Muscle layer of duodenum (tissue), 2 donors: ENCODE data around the gene DLG2.

Experiments used
- H3K27ac ChIP-seq: one replicate; pipeline ENCODE4 v1.7.0; 2013; ENCODE audit warnings: mild to moderate bottlenecking, low read length
- H3K27me3 ChIP-seq: one replicate; pipeline ENCODE4 v1.7.0; 2013; ENCODE audit warnings: low read depth, mild to moderate bottlenecking, control low read depth, low read length
- H3K36me3 ChIP-seq, 2 donors: one replicate each; pipeline ENCODE4 v1.7.0; 2013; ENCODE audit warnings: low read length in 2 of 2, control low read depth in 1 of 2, mild to moderate bottlenecking in 1 of 2; ENCODE audit not compliant: insufficient read depth in 2 of 2, control insufficient read depth in 1 of 2
- H3K4me1 ChIP-seq, 2 donors: one replicate each; pipeline ENCODE4 v1.7.0; 2013; ENCODE audit warnings: low read length in 2 of 2, mild to moderate bottlenecking in 2 of 2, control low read depth in 1 of 2, moderate library complexity in 1 of 2; ENCODE audit not compliant: insufficient read depth in 2 of 2, control insufficient read depth in 1 of 2
- H3K4me3 ChIP-seq, 2 donors: one replicate each; pipeline ENCODE4 v1.7.0; 2013; ENCODE audit warnings: low read length in 2 of 2, low read depth in 1 of 2, mild to moderate bottlenecking in 1 of 2
- H3K9me3 ChIP-seq, 2 donors: one replicate each; pipeline ENCODE4 v1.7.0; 2013; ENCODE audit warnings: low read length in 2 of 2, control low read depth in 1 of 2, mild to moderate bottlenecking in 1 of 2; ENCODE audit not compliant: control insufficient read depth in 1 of 2
- donor health status: healthy.

The DLG2 gene

GRCh38 chr11:83956119-83956697 is 1670.9 kb downstream of the DLG2 start:
- Histone ChIP-seq H3K27me3 (no peaks in the 10 kb centered on the region), H3K27ac (no peak overlapping the region), H3K9me3 (no peaks in the 10 kb centered on the region), H3K4me3 (no peak overlapping the region), H3K4me1 (no peaks in the 10 kb centered on the region), H3K36me3 (no peaks in the 10 kb centered on the region)

DNA sequence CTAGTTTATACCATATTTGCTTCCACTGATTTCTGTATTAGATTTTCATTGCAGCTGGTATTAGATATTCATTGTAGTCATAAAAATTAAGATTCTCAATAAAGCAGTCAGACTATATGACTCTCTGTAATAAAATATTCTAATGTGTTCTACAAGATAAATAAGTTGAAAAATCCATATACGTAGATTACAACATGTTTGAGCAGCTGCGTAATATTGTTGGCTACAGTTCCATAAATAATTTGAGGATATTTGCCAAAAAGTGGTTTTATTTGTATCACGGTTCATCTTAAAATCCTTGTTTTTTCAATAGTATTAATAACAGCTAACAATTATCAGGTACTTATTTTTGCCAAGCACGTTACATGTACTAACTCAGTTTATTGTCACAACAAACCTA is 1672.4 kb downstream of the DLG2 start:
- H3K36me3 ChIP-seq: no peaks in the 10 kb centered on the region
- no peaks in the 10 kb centered on the region for H3K4me1 ChIP-seq
- H3K27me3 ChIP-seq: no peaks in the 10 kb centered on the region
- H3K4me3 ChIP-seq: no peak overlapping the region
- H3K9me3 ChIP-seq: no peaks in the 10 kb centered on the region
- no peak overlapping the region for H3K27ac ChIP-seq

DNA sequence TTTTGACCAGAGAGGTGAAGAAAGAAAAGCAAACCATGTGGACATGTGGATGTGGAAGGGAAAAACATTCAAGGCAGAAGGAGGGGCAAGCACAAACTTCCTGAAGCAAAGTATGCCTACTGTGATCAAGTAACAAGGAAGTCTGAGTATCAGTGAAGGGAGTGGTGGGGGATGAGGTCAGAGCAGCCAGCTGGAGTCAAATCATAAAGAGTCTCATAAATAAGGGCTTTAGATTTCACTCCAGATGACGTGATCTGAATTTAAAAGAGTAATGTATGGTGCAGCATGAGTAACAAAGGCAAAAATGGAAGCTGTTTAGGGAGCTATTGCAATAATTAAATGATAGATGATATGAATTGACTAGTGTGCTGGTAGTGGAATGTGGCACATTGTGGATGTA is 1675.6 kb downstream of the DLG2 start:
- Histone ChIP-seq H3K9me3 (no peaks in the 10 kb centered on the region), H3K4me1 (no peaks in the 10 kb centered on the region), H3K27me3 (no peaks in the 10 kb centered on the region), H3K27ac (no peak overlapping the region), H3K4me3 (no peak overlapping the region), H3K36me3 (no peaks in the 10 kb centered on the region)

GRCh38 chr11:83948200-83948599 is 1678.9 kb downstream of the DLG2 start:
- Histone ChIP-seq H3K4me1 (no peaks in the 10 kb centered on the region), H3K4me3 (no peak overlapping the region), H3K36me3 (no peaks in the 10 kb centered on the region), H3K9me3 (no peaks in the 10 kb centered on the region), H3K27ac (no peak overlapping the region), H3K27me3 (no peaks in the 10 kb centered on the region)

- no peaks in the 10 kb centered on the region for H3K9me3 ChIP-seq
- H3K4me1 ChIP-seq: no peaks in the 10 kb centered on the region
- no peaks in the 10 kb centered on the region for H3K27me3 ChIP-seq
- no peak overlapping the region for H3K27ac ChIP-seq
- no peaks in the 10 kb centered on the region for H3K36me3 ChIP-seq
- H3K4me3 ChIP-seq: no peak overlapping the region
Measured at GRCh38 chr11:83945976-83946375, 1681.2 kb downstream of the DLG2 start.

DNA sequence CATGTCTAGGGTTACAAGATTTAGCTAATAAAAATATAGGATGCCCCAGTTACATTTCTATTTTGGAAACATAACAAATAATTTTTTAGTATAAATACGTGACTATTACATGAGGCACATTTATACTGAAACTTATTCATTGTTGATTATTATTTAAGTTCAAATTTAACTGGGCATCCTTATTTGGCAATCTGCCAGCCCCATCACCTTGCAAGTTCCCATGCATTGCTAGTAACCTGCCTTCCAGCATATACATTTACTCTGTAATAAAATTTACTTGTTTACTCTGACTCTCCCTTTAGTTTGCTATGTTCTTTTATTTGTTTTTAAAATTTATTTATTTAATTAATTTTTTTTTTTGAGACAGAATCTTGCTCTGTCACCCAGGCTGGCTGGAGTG is 1686.1 kb downstream of the DLG2 start:
- Histone ChIP-seq H3K27ac (no peak overlapping the region), H3K36me3 (no peaks in the 10 kb centered on the region), H3K4me3 (no peak overlapping the region), H3K4me1 (no peaks in the 10 kb centered on the region), H3K27me3 (no peaks in the 10 kb centered on the region), H3K9me3 (no peaks in the 10 kb centered on the region)

GRCh38 chr11:83938148-83938547 is 1689.0 kb downstream of the DLG2 start:
- H3K36me3 ChIP-seq: no peaks in the 10 kb centered on the region
- no peak overlapping the region for H3K27ac ChIP-seq
- H3K27me3 ChIP-seq: no peaks in the 10 kb centered on the region
- H3K9me3 ChIP-seq: no peaks in the 10 kb centered on the region
- no peak overlapping the region for H3K4me3 ChIP-seq
- H3K4me1 ChIP-seq: no peaks in the 10 kb centered on the region

DNA sequence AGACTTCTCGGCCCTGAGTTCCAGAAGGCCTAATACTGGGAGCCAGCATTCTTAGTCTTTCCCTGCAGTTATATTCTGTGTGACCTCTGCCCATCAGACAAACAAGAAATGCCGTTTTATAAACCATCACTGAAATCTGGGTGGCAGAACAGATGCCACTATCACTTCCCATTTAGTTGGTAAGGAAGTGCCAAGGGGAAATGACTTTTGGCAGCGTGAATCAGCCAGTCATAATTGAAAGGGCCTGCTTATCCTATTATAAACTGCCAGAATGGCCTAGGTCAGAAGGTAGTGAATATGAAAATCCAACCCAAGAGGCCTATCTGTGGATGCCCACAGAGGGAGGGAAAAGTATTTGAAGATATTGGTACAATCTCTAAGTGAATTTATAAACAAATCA is 1694.1 kb downstream of the DLG2 start:
- no peaks in the 10 kb centered on the region for H3K9me3 ChIP-seq
- no peak overlapping the region for H3K4me3 ChIP-seq
- no peak overlapping the region for H3K27ac ChIP-seq
- no peaks in the 10 kb centered on the region for H3K27me3 ChIP-seq
- no peaks in the 10 kb centered on the region for H3K36me3 ChIP-seq
- no peaks in the 10 kb centered on the region for H3K4me1 ChIP-seq

- Histone ChIP-seq H3K27ac (no peak overlapping the region), H3K4me3 (no peak overlapping the region), H3K4me1 (no peaks in the 10 kb centered on the region), H3K9me3 (no peaks in the 10 kb centered on the region), H3K27me3 (no peaks in the 10 kb centered on the region), H3K36me3 (no peaks in the 10 kb centered on the region)
Measured at GRCh38 chr11:83927422-83927821, 1699.7 kb downstream of the DLG2 start.

- no peaks in the 10 kb centered on the region for H3K9me3 ChIP-seq
- H3K36me3 ChIP-seq: no peaks in the 10 kb centered on the region
- H3K27me3 ChIP-seq: no peaks in the 10 kb centered on the region
- no peak overlapping the region for H3K4me3 ChIP-seq
- H3K27ac ChIP-seq: no peak overlapping the region
- H3K4me1 ChIP-seq: no peaks in the 10 kb centered on the region
Measured at GRCh38 chr11:83924795-83925542, 1702.2 kb downstream of the DLG2 start.

- Histone ChIP-seq H3K27ac (no peak overlapping the region), H3K4me3 (no peak overlapping the region), H3K36me3 (no peaks in the 10 kb centered on the region), H3K27me3 (no peaks in the 10 kb centered on the region), H3K9me3 (no peaks in the 10 kb centered on the region), H3K4me1 (no peaks in the 10 kb centered on the region)
Measured at GRCh38 chr11:83923961-83924360, 1703.2 kb downstream of the DLG2 start.

GRCh38 chr11:83922953-83923352 is 1704.2 kb downstream of the DLG2 start:
- Histone ChIP-seq H3K4me3 (no peak overlapping the region), H3K27ac (no peak overlapping the region), H3K9me3 (no peaks in the 10 kb centered on the region), H3K27me3 (no peaks in the 10 kb centered on the region), H3K36me3 (no peaks in the 10 kb centered on the region), H3K4me1 (no peaks in the 10 kb centered on the region)
